ENCODE measurements around the gene FAAP24.

DNA sequence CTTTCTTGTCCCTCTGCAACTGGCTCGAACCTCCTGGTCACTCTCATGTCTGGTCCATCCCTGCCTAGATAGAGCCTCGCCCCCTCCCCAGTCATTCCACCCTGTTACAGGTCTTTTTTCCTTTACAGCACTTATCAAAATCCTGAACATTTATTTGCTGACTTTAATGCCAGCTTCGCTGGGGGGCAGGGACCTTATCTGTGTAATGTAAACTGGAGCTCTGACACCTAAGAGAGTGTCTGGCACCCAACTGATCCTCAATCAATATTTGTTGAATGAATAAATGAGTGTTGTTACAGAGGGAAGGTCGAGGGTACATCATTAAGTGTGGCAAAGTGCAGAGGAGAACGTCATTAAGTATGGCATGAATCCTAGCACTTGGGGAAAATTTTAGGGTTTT is 16.7 kb downstream of the FAAP24 start:
- TF ChIP-seq CTCF (IDR thresholded peaks at IDR 0.05; ENCODE audit: extremely low read depth in 1 of 2, insufficient read depth in 1 of 2, low read depth in 1 of 2, low read length in 2 of 2) (no peak), MYC (IDR thresholded peaks at IDR 0.05; ENCODE audit: low read depth, low read length) (no peak), POLR2A (IDR thresholded peaks at IDR 0.05; ENCODE audit: low read depth, low read length) (no peak), EZH2 (IDR thresholded peaks at IDR 0.05; ENCODE audit: borderline replicate concordance, low read depth, low read length, severe bottlenecking) (no peak), POLR2AphosphoS5 (IDR thresholded peaks at IDR 0.05; ENCODE audit: insufficient read depth, low read depth, low read length) (no peak), JUN (IDR thresholded peaks at IDR 0.05; ENCODE audit: borderline replicate concordance, insufficient read depth, insufficient read length, low read depth) (no peak), MAX (IDR thresholded peaks at IDR 0.05; ENCODE audit: insufficient read depth, insufficient read length) (no peak), GATA2 (IDR thresholded peaks at IDR 0.05; ENCODE audit: insufficient read depth, insufficient read length, low read depth, low read length) (no peak), FOS (IDR thresholded peaks at IDR 0.05; ENCODE audit: borderline replicate concordance, insufficient read depth, low read length) (no peak)

Data from endothelial cell of umbilical vein (primary cell).